GM12891 (cell line): ENCODE measurements around the gene PCCA.

Source experiments
- POLR2AphosphoS5 ChIP-seq: IDR thresholded peaks from 2 replicates; pipeline ENCODE4 v1.6.1; 2011; ENCODE audit warnings: low read depth, low read length, control low read depth
- SPI1 ChIP-seq: IDR thresholded peaks from 2 replicates; pipeline ENCODE4 v1.6.1; 2011; ENCODE audit warnings: low read depth, low read length, control low read depth

- no peak for TF ChIP-seq SPI1
- TF ChIP-seq POLR2AphosphoS5 = no peak
Measured at GRCh38 chr13:100197591-100198365, 108.9 kb downstream of the PCCA start.
